ENCODE measurements around the gene SHB. TPM values are rescaled to one million over a fixed set of nuclear protein-coding genes. Genes with fewer than 3 reads are reported as not detected.

The SHB gene
- total and polyA plus RNA-seq, 2 of the 13 experiments (the other 11 are each of a cell fraction or from before 2014, with no cell fraction given) = 19.4 to 20.7 TPM

DNA sequence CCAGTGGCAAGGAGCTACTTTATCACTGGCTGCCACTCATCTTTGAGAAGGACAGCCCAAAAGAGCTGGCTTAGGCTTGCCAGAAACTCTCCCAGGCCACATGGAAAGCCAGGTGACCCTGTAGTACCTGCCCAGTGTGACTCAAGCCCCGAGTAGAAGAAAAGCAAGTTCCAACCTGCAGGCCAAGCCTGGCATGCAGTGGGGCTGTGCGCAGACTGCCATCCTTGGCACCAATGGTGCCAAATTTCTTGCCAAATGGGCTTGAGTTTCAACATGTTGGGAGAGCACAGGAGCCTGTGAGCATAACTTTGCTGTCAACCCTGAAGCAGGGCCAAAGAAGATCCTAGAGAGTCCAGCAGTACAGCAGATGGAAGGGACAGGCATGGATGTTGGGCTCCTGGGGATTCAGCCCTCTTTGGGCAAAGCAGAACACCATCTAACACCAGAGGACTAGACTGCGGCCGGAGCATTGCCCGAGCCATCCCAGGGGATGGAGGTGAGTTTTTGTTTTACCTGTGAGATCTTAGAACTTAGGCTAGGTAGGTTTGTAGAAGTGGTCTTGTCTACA is 27.3 kb upstream of the SHB start:
- TF ChIP-seq HHEX (CRISPR knock-in tag; IDR thresholded peaks at IDR 0.05) (no peak), ZBTB37 (CRISPR knock-in tag; IDR thresholded peaks at IDR 0.05) (no peak), ONECUT2 (CRISPR knock-in tag; IDR thresholded peaks at IDR 0.05) (no peak)

GRCh38 chr9:38094165-38094564 is 25.1 kb upstream of the SHB start:
- TF ChIP-seq SMARCC2 (IDR thresholded peaks at IDR 0.05) (no peak), KDM5A (IDR thresholded peaks at IDR 0.05; ENCODE audit: borderline replicate concordance, low read length) (no peak), NCOA5 (CRISPR knock-in tag; IDR thresholded peaks at IDR 0.05) (no peak), ZNF589 (CRISPR knock-in tag; conservative IDR thresholded peaks at IDR 0.05) (no peak), CBFB (CRISPR knock-in tag; IDR thresholded peaks at IDR 0.05) (no peak), AGO1 (IDR thresholded peaks at IDR 0.05; ENCODE audit: low read depth, low read length, poor library complexity, severe bottlenecking) (no peak), ZNF724P (CRISPR knock-in tag; IDR thresholded peaks at IDR 0.05; ENCODE audit: borderline replicate concordance) (no peak), SIX1 (CRISPR knock-in tag; IDR thresholded peaks at IDR 0.05; ENCODE audit: borderline replicate concordance) (no peak), PHF20 (CRISPR knock-in tag; IDR thresholded peaks at IDR 0.05) (no peak)
- TF ChIP-seq, protein P1, sequence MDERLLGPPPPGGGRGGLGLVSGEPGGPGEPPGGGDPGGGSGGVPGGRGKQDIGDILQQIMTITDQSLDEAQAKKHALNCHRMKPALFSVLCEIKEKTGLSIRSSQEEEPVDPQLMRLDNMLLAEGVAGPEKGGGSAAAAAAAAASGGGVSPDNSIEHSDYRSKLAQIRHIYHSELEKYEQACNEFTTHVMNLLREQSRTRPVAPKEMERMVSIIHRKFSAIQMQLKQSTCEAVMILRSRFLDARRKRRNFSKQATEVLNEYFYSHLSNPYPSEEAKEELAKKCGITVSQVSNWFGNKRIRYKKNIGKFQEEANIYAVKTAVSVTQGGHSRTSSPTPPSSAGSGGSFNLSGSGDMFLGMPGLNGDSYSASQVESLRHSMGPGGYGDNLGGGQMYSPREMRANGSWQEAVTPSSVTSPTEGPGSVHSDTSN (CRISPR knock-in tag; IDR thresholded peaks at IDR 0.05) = no peak
- TF ChIP-seq, protein P2, sequence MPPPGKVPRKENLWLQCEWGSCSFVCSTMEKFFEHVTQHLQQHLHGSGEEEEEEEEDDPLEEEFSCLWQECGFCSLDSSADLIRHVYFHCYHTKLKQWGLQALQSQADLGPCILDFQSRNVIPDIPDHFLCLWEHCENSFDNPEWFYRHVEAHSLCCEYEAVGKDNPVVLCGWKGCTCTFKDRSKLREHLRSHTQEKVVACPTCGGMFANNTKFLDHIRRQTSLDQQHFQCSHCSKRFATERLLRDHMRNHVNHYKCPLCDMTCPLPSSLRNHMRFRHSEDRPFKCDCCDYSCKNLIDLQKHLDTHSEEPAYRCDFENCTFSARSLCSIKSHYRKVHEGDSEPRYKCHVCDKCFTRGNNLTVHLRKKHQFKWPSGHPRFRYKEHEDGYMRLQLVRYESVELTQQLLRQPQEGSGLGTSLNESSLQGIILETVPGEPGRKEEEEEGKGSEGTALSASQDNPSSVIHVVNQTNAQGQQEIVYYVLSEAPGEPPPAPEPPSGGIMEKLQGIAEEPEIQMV (CRISPR knock-in tag; IDR thresholded peaks at IDR 0.05; ENCODE audit: low read depth) = no peak
- DNase-seq (ENCODE audit: low spot score) (no peak), FAIRE-seq (no peak), ATAC-seq (no peak)
- Histone ChIP-seq H3K4me3 (replicated peaks in 1 of 3; ENCODE audit: insufficient read depth in 1 of 3, low read depth in 2 of 3, low read length in 3 of 3) (no peak overlapping the region), H3K9ac (ENCODE audit: insufficient read depth, low read depth, low read length) (no peak overlapping the region), H2AFZ (ENCODE audit: low read length) (no peak overlapping the region), H3K4me1 (ENCODE audit: insufficient read depth, low read length) (no peaks in the 10 kb centered on the region), H3K4me2 (ENCODE audit: low read depth, low read length) (no peak overlapping the region), H3K79me2 (ENCODE audit: insufficient read depth, low read length) (no peaks in the 10 kb centered on the region), H4K20me1 (ENCODE audit: insufficient read depth, low read length) (no peaks in the 10 kb centered on the region), H3K27me3 (ENCODE audit: control insufficient read depth in 1 of 2, insufficient read depth in 2 of 2, low read length in 2 of 2) (peaks cover 3 to 22% of the 10 kb centered on the region in 2 experiments; a peak in 3 of 5 replicates), H3K36me3 (replicated peaks in 1 of 2; ENCODE audit: control insufficient read depth in 1 of 2, insufficient read depth in 2 of 2, low read length in 2 of 2) (no peaks in the 10 kb centered on the region), H3K9me3 (ENCODE audit: low read length) (no peaks in the 10 kb centered on the region), H3K27ac (ENCODE audit: extremely low read length, insufficient read depth, low read length) (no peak overlapping the region)
- BruUV-seq (replicated peaks) = no TSS peak
- intact Hi-C loops (cut with micrococcal nuclease; ENCODE audit: unreplicated experiment) (no loop called here), in situ Hi-C loops (cut with HindIII; ENCODE audit: extremely low pct_ligation_motif_present, low pct_unique_long_range_greater_than_20kb) (loop anchor here (10.0 kb wide), 1 partner anchor 161 kb away; no protein-coding TSS in a partner anchor)
- POLR2A ChIA-PET = no interaction called here
- CTCF ChIA-PET (ENCODE audit: low intra/inter-chr PET ratio, low total read pairs) = no interaction called here
- WGBS (ENCODE audit: low lambda C conversion rate) = 93% methylated on average over 1 of the region's 4 CpGs

More for the DNA sequence above, 27.3 kb upstream of the SHB start:
- no peaks in the 10 kb centered on the region for H3K79me2 ChIP-seq (ENCODE audit: insufficient read depth, low read length)
- H2AFZ ChIP-seq (ENCODE audit: low read length) = no peak overlapping the region
- no peaks in the 10 kb centered on the region for H3K4me1 ChIP-seq (ENCODE audit: insufficient read depth, low read length)
- BruUV-seq (replicated peaks) = no TSS peak
- no peak overlapping the region for H3K27ac ChIP-seq (ENCODE audit: extremely low read length, insufficient read depth, low read length)
- H3K27me3 ChIP-seq (ENCODE audit: control insufficient read depth in 1 of 2, insufficient read depth in 2 of 2, low read length in 2 of 2) = peaks cover 1 to 11% of the 10 kb centered on the region in 2 experiments; a peak in 2 of 5 replicates
- FAIRE-seq = no peak
- H3K9me3 ChIP-seq (ENCODE audit: low read length) = no peaks in the 10 kb centered on the region
- ChIA-PET CTCF (ENCODE audit: low intra/inter-chr PET ratio, low total read pairs) (no interaction called here), POLR2A (no interaction called here)
- in situ Hi-C loops (cut with HindIII; ENCODE audit: extremely low pct_ligation_motif_present, low pct_unique_long_range_greater_than_20kb) (loop anchor here (10.0 kb wide), 1 partner anchor 158 kb away; no protein-coding TSS in a partner anchor), intact Hi-C loops (cut with micrococcal nuclease; ENCODE audit: unreplicated experiment) (no loop called here)
- H3K4me3 ChIP-seq (replicated peaks in 1 of 3; ENCODE audit: insufficient read depth in 1 of 3, low read depth in 2 of 3, low read length in 3 of 3) = no peak overlapping the region
- no peak overlapping the region for H3K9ac ChIP-seq (ENCODE audit: insufficient read depth, low read depth, low read length)
- H3K4me2 ChIP-seq (ENCODE audit: low read depth, low read length) = no peak overlapping the region
- no peak for DNase-seq (ENCODE audit: low spot score)
- H4K20me1 ChIP-seq (ENCODE audit: insufficient read depth, low read length) = no peaks in the 10 kb centered on the region
- WGBS (ENCODE audit: low lambda C conversion rate) = 90% methylated on average over 3 of the region's 5 CpGs
- H3K36me3 ChIP-seq (replicated peaks in 1 of 2; ENCODE audit: control insufficient read depth in 1 of 2, insufficient read depth in 2 of 2, low read length in 2 of 2) = no peaks in the 10 kb centered on the region
- ATAC-seq = no peak

Data from HepG2 (cell line).